Measurements from ENCODE around the gene NTM. TPM values are rescaled to one million over a fixed set of nuclear protein-coding genes. Genes with fewer than 3 reads are reported as not detected.
A peak's percentile ranks its signal among the peaks of the same experiment; 100 is the strongest.
"Not testable (repeated sequence)": the region's sequence is repeated elsewhere in the genome, so short reads cannot be mapped to it uniquely, and the experiment has no call there.

The NTM gene
- total and polyA plus RNA-seq, 8 donors, result 0.04 to 4.4 (median 0.50) TPM

DNA sequence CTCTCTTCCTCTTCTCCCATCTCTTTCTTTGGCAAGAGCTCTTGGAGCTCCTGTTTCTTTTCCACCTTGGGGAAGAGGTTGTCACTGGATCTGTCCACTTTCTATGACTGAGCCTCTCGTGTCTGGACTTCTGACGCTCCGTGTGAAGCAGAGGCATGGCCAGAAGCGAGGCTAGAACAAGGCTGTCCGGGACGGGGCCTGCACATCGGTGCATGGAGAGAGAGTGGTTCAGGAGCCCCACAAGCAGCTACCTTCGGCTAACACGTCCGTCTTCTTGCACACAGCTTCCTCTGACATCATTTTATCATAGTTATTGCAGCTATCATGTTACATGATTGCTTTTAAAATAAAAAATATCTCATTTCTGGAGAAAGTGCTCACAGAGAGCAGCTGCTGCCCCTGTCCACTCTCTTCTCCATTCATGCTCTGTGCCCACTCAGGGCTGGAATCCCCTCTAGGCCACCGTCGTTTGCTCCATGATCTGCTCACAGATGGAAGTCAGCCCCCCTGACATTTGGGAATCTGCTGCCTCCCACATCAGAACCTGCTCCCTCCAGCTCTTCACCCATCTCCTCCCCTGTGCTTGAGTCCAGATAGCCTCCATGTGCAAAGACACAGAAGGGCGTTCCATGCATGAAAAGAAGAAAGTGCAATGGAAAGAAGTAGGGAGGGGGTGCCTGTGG lies 308.4 kb downstream of the NTM start:
- no peaks in the 10 kb centered on the region for H3K36me3 ChIP-seq
- WGBS, 2 donors, result 66 to 70% methylated on average over 13 of the region's 13 CpGs
- no peak for FAIRE-seq
- H3K27ac ChIP-seq, result no peak overlapping the region
- H3K27me3 ChIP-seq, result peaks cover 0 to 4% (median 0%) of the 10 kb centered on the region in 4 donors
- DNase-seq, result no peak
- H3K4me1 ChIP-seq, result no peaks in the 10 kb centered on the region
- ATAC-seq, result no peak
- TF ChIP-seq, protein P1, sequence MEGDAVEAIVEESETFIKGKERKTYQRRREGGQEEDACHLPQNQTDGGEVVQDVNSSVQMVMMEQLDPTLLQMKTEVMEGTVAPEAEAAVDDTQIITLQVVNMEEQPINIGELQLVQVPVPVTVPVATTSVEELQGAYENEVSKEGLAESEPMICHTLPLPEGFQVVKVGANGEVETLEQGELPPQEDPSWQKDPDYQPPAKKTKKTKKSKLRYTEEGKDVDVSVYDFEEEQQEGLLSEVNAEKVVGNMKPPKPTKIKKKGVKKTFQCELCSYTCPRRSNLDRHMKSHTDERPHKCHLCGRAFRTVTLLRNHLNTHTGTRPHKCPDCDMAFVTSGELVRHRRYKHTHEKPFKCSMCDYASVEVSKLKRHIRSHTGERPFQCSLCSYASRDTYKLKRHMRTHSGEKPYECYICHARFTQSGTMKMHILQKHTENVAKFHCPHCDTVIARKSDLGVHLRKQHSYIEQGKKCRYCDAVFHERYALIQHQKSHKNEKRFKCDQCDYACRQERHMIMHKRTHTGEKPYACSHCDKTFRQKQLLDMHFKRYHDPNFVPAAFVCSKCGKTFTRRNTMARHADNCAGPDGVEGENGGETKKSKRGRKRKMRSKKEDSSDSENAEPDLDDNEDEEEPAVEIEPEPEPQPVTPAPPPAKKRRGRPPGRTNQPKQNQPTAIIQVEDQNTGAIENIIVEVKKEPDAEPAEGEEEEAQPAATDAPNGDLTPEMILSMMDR (IDR thresholded peaks at IDR 0.05), result no peak
- no peak overlapping the region for H3K4me3 ChIP-seq
- H3K9me3 ChIP-seq, result no peaks in the 10 kb centered on the region
- intact Hi-C loops (cut with DNase I), result loop anchor here in 2 of 3 donors (10.0 kb wide), 1 partner anchor 754 kb away; no protein-coding TSS in a partner anchor

DNA sequence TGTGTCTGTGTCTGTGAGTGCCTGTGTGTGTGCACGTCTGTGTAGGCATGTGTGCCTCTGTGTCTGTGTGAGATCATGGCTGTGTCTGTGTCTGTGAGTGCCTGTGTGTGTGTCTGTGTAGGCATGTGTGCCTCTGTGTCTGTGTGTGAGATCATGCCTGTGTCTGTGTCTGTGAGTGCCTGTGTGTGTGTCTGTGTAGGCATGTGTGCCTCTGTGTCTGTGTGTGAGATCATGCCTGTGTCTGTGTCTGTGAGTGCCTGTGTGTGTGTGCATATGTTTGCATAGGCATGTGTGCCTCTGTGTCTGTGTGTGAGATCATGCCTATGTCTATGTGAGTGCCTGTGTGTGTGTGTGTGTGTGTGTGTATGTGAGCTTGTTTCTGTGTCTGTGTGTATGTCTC lies 310.0 kb downstream of the NTM start:
- H3K27me3 ChIP-seq; H3K9me3 ChIP-seq; H3K27ac ChIP-seq; intact Hi-C loops (cut with DNase I); DNase-seq; H3K36me3 ChIP-seq; H3K4me1 ChIP-seq; H3K4me3 ChIP-seq: not testable (repeated sequence)
- 35 to 49% methylated on average over 1 of the region's 1 CpG for WGBS, 2 donors
- peak; percentile 73 for FAIRE-seq
- peak in 1 of 4 donors; percentile 34 for ATAC-seq

DNA sequence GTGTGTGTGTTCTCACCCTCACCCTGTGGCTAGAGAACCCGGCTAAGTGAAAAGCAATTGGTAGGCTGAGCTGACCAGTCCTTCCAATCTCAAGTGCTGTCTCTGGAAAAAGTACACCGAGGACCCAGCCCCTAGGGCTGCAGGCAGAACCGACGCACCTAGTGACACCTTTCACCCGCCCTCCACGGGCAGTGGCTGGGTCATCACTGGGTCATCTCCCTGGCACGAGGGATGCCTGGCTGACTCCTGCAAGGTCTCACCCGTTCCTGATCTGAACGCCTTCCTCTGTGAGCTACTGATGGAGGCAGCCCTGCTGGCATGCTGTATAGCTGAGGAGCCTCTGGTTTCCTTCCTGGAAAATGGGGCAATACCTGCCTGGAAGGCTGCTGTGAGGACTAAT lies 311.5 kb downstream of the NTM start:
- ATAC-seq (no peak), FAIRE-seq (no peak), DNase-seq (no peak)
- H3K27ac ChIP-seq, result no peak overlapping the region
- WGBS, 2 donors, result 51 to 52% methylated on average over 9 of the region's 9 CpGs
- H3K4me3 ChIP-seq, result no peak overlapping the region
- no peaks in the 10 kb centered on the region for H3K4me1 ChIP-seq
- H3K27me3 ChIP-seq, result peaks cover 0 to 4% (median 0%) of the 10 kb centered on the region in 4 donors
- TF ChIP-seq, protein P1 (IDR thresholded peaks at IDR 0.05), result no peak
- intact Hi-C loops (cut with DNase I), result no loop called here
- no peaks in the 10 kb centered on the region for H3K36me3 ChIP-seq
- H3K9me3 ChIP-seq, result no peaks in the 10 kb centered on the region

DNA sequence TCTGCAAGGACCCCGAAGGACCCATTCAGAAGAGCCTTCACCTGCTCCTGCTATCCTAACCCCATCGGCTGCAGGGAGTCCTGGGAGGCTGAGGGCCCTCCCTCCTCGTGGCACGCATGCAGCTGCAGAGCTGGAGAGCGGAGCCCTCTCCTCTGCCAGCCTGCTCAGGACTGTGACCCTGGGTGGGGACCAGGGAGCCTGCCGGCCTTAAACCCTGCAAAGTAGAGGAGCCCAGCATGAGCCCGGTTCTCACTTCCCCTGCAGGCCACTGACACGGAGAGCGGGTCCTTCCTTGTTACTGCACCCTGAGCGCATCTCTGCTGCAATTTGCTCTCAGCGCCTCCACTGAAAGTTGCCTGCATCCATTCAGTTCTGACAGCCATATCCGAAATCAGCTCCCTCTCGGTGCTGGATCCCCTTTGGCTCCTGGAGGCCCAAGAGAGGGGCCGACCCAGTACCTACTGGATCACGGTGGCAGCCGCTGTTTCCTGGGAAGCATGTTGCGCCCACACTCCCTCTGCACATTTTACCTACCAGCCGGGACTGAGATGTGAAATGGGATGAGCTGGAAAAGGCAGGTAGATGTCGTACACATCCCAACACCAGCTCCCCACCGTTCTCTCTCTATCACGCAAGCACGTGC lies 312.1 kb downstream of the NTM start:
- FAIRE-seq (no peak), DNase-seq (no peak), ATAC-seq (no peak)
- Histone ChIP-seq H3K4me3 (no peak overlapping the region), H3K36me3 (no peaks in the 10 kb centered on the region), H3K27ac (no peak overlapping the region), H3K27me3 (peaks cover 0 to 4% (median 0%) of the 10 kb centered on the region in 4 donors), H3K4me1 (no peaks in the 10 kb centered on the region), H3K9me3 (no peaks in the 10 kb centered on the region)
- TF ChIP-seq, protein P1 (IDR thresholded peaks at IDR 0.05), result no peak
- 62 to 74% methylated on average over 22 of the region's 22 CpGs for WGBS, 2 donors
- intact Hi-C loops (cut with DNase I), result no loop called here

DNA sequence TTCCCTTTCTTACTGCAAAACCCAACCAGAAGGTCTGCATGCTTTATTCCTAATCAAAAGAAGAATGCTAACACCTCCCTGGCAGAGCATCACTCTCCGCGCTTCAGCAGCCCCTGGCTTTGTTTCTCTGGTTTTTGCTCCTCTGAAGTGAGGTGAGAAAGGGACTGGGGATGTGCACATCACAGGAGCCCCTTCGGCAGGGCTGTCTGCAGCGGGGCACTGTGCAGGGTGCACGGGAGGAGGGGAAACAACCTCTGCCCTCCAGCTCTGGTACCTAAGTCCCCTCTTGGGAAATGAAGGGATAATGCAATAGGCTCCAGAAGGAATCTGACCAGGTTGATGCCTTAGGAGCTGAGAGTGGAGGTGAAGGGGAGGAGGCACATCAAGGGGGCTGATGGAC lies 312.7 kb downstream of the NTM start:
- TF ChIP-seq, protein P1 (IDR thresholded peaks at IDR 0.05), result no peak
- DNase-seq (no peak), ATAC-seq (no peak), FAIRE-seq (no peak)
- H3K9me3 ChIP-seq, result no peaks in the 10 kb centered on the region
- H3K27me3 ChIP-seq, result peaks cover 0 to 4% (median 0%) of the 10 kb centered on the region in 4 donors
- H3K27ac ChIP-seq, result no peak overlapping the region
- intact Hi-C loops (cut with DNase I), result no loop called here
- H3K4me1 ChIP-seq, result no peaks in the 10 kb centered on the region
- no peak overlapping the region for H3K4me3 ChIP-seq
- no peaks in the 10 kb centered on the region for H3K36me3 ChIP-seq
- 65 to 80% methylated on average over 5 of the region's 5 CpGs for WGBS, 2 donors
